NCI-H1694 (cell line): ENCODE results near the gene PANK2.
A peak's percentile ranks its signal among the peaks of the same experiment; 100 is the strongest.
"Not testable (repeated sequence)": the region's sequence is repeated elsewhere in the genome, so short reads cannot be mapped to it uniquely, and the experiment has no call there.

ENCODE experiments used
- DNase-seq: peaks from one replicate; lab custom pipeline; 2025; lab: John Stamatoyannopoulos, UW

The PANK2 gene

GRCh38 chr20:3869839-3870634, 19.1 kb upstream of the PANK2 start:
- no peak for DNase-seq

- no peak for DNase-seq
These were observed 17.5 kb upstream of the PANK2 start for GRCh38 chr20:3871550-3872265.

GRCh38 chr20:3873507-3873906, 15.7 kb upstream of the PANK2 start:
- DNase-seq, result no peak

- DNase-seq, result no peak
These were observed 14.9 kb upstream of the PANK2 start for GRCh38 chr20:3874194-3874844.

GRCh38 chr20:3875378-3875974, 13.7 kb upstream of the PANK2 start:
- no peak for DNase-seq

GRCh38 chr20:3876000-3876399, 13.2 kb upstream of the PANK2 start:
- DNase-seq, result no peak

GRCh38 chr20:3876676-3877075, 12.5 kb upstream of the PANK2 start:
- no peak for DNase-seq

- DNase-seq, result not testable (repeated sequence)
These were observed 10.3 kb upstream of the PANK2 start for GRCh38 chr20:3878921-3879274.

GRCh38 chr20:3885715-3886114, 3.5 kb upstream of the PANK2 start:
- DNase-seq, result no peak

GRCh38 chr20:3887876-3888620, 1.1 kb upstream of the PANK2 start:
- no peak for DNase-seq

- no peak for DNase-seq
These were observed 556 bp downstream of the PANK2 start for GRCh38 chr20:3889489-3890397.

GRCh38 chr20:3890398-3890751, 1.2 kb downstream of the PANK2 start:
- DNase-seq, result peak; percentile 27

- no peak for DNase-seq
These were observed 2.1 kb downstream of the PANK2 start for GRCh38 chr20:3890999-3891929.

- DNase-seq, result no peak
These were observed 5.6 kb downstream of the PANK2 start for GRCh38 chr20:3894796-3895195.

- DNase-seq, result no peak
These were observed 7.1 kb downstream of the PANK2 start for GRCh38 chr20:3896302-3896701.

GRCh38 chr20:3896853-3897583, 7.8 kb downstream of the PANK2 start:
- DNase-seq, result no peak

GRCh38 chr20:3898181-3898580, 9.0 kb downstream of the PANK2 start:
- DNase-seq, result not testable (repeated sequence)

- DNase-seq, result no peak
These were observed 9.5 kb downstream of the PANK2 start for GRCh38 chr20:3898639-3899038.

GRCh38 chr20:3900187-3900604, 11.0 kb downstream of the PANK2 start:
- DNase-seq, result no peak
